ENCODE data around the gene AKAP13.
A peak's percentile ranks its signal among the peaks of the same experiment; 100 is the strongest.

The AKAP13 gene

DNA sequence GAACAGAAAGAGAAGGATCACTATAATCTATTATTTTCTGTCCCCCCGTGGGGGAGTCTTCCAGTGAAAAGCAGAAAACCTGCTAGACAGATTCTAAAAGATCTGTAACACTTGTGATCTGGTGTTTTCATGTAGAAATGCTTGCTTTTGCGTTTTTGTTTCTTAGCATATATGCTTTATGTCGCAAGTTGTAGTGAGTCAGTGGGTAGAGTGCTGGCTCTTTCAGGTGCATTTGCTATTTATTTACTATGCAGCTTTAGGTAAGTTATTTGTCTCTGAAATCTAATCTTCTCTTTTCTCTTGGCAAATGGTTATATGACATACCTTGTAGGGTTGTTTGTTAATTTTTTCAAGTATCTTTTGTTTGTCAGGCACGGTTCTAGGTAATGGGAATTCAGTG, 9.4 kb downstream of the AKAP13 start:
- DNase-seq = no peak

GRCh38 chr15:85393210-85393609, 12.8 kb downstream of the AKAP13 start:
- no peak for DNase-seq

- no peak for DNase-seq
Measured at GRCh38 chr15:85394554-85395333, 14.3 kb downstream of the AKAP13 start.

- no peak for DNase-seq
Measured at GRCh38 chr15:85396554-85396953, 16.2 kb downstream of the AKAP13 start.

DNA sequence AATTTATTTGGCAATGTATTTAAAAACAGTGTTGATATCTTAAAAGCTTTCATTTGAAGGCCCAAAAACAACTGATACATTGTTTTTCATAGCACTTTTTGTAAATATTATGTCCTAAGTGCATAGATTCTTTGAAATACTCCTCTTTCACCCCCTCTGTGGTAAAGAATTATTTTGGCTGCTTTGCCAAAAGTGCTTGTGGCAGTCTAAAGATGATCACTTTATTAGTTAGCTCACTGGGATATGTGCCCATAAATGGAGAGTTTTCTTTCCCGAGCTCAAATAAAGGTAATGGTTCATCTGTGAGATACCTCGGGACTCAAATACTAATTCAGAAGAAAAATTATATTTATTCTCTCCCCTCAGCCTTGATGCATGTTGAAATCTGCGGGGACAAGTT, 16.7 kb downstream of the AKAP13 start:
- no peak for DNase-seq

GRCh38 chr15:85397926-85398325, 17.5 kb downstream of the AKAP13 start:
- DNase-seq = no peak

- no peak for DNase-seq
Measured at GRCh38 chr15:85398822-85399221, 18.4 kb downstream of the AKAP13 start.

- DNase-seq = no peak
Measured at GRCh38 chr15:85399627-85400026, 19.2 kb downstream of the AKAP13 start.

DNA sequence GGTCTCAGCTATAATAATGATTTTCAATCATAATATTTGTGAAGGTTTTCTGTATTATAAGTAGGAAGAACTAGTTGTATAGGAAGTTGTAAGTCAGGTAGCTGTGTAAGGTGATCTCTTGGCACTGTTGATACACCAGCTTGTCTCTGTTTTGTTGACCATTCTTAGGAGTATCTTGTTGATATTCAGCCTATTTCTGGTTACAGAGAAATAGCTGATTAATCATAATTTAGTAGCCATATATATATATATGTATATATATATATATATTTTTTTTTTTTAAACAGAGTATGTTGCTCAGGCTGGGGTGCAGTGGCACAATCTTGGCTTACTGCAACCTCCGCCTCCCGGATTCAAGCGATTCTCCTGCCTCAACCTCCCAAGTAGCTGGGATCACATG, 20.2 kb downstream of the AKAP13 start:
- DNase-seq = no peak

GRCh38 chr15:85401108-85401774, 20.8 kb downstream of the AKAP13 start:
- DNase-seq = no peak

DNA sequence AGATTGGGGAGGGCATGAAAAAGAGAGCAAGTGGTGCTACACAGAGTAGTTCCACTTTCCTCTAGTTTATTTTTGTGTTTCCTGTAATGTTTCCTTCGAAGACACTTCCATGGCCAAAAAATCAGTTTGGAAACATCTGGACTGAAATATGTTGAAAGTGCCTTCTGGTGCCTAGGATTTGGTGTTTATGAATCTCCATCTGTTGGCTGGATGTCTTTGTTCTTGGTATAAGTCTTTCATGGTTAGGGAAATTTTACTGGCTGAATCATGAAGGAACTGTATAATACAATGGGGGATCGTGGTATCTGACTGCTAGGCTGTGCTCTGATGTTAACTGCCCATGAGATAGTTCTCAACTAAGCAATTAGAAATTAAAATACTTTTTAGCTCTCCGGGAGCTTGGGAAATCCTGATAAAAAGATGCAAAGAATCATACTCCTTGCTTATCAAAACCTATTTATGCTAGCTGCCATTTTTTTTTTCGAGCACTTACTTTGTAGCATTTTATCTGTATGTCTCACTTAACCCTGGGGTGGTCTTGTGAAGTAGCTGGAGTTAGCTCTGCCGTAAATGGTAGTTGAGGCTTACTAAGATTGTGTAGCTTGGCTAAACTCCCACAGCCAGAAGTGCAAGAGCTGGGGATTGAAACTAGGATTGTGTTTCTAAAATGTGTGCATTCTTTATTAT, 21.9 kb downstream of the AKAP13 start:
- DNase-seq = no peak

GRCh38 chr15:85403745-85404144, 23.3 kb downstream of the AKAP13 start:
- peak; percentile 58 for DNase-seq

DNA sequence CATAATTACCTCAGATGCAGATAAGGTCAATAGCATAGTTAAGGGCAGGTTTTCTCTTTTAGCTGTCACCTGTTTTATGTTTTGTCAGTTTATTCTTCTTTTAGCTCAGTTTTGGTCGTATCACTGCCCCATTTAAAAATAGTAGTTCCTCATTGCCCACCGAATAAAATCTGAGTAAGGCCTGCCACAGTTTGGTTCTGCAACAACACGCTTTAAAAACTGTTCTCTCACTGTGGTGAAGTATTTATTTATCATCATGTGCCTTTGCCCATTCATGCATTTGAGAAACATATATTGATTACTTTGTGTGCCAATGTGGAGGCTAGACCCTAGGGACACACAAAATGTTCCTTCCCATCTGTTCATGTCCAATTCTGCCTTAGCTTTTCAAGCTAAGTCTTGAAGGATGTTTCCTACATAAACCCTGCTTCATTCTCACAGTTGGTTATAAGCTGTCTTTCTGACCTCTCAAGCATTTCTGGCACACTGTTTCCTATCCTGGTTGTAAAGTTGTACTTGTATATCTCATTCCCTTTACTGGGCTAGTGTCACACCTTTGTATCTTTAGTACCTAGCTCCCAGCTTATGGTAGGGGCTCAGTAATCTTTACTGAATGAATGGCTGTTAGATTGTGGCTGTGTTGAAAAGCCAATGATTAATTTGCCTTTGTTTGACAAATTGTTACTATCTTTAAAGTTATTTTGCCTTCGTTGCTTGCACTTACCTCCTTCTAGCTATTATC, 23.9 kb downstream of the AKAP13 start:
- DNase-seq = no peak

GRCh38 chr15:85404918-85405866, 24.8 kb downstream of the AKAP13 start:
- DNase-seq = no peak

- DNase-seq = no peak
Measured at GRCh38 chr15:85406916-85407315, 26.5 kb downstream of the AKAP13 start.

GRCh38 chr15:85407421-85408269, 27.2 kb downstream of the AKAP13 start:
- no peak for DNase-seq

DNA sequence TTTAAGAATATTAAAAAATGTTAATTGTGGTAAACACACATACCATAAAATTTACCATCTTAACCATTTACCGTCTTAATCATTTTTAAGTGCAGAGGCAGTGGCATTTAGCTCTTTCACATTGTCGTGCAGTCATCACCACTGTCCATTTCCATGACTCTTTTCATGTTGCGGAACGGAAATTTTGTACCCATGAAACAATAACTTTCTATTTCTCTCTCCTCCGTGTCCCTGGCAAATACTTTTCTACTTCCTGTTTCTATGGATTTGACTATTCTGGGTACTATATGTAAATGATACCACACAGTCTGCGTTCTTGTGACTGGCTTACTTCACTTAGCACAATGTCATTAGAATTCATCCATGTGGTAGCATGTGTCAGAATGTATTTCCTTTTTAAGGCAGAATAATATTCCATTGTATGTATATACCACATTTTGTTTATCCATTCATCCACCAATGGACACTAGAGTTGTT, 27.9 kb downstream of the AKAP13 start:
- DNase-seq = no peak

DNA sequence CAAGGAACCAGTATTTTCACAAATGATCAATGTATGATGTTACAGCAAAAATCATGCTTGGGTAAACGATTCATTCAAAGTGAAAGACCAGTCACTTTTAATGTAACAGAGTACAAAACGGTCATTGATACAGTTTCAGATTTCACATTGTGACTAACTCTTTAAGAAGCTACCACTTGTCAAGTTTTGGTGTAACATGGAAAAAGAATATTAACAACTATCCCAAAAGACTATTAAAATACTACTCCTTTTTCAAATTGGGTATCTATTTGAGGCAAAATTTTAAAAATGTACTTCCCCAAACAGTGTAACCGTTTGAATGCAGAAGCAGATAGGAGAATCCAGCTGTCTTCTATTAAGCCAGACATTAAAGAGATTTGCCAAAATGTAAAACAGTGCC, 31.7 kb downstream of the AKAP13 start:
- no peak for DNase-seq

DNA sequence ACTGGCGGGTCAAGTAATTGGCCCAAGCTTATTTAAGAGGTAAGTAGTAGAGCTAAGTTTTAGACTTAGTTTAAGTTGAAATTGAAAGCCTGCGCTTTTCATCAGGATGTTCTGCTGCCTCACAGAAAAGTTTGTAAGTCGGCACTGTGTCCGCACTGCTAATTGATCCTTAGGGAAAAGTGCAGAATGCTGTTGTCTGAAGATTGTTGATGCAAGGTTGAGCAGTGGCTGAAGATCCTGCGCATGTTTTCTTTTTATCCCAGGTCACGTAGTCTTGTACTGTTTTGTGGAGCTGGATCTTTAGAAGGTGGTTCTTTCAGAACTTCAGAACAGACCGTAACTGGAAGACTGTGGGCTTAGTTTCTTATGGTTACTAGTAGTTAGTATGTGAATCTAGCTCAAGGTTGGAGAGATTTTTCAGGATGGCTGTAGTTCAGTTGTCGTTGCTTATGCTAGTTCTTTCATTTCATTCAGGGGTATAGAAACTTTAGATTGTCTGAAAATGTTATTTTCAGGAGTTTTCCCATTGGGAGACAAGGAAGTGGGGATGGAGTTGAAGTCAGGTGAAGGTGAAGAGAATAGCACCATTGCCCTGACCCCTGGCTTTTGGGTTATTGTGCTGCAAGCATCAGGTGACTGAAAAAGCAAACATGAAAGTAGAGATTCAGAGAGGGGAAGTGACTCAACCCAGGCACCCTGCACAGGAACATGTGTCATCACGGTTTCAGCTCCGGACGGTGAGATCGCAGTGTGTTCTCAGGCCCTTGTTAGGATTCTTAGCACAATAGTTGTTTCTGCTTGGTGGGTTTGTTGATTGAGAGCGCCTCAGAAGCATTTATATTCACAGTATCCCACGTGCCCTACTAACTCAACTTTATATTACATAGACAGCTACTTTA, 32.8 kb downstream of the AKAP13 start:
- peak; percentile 93 for DNase-seq

DNA sequence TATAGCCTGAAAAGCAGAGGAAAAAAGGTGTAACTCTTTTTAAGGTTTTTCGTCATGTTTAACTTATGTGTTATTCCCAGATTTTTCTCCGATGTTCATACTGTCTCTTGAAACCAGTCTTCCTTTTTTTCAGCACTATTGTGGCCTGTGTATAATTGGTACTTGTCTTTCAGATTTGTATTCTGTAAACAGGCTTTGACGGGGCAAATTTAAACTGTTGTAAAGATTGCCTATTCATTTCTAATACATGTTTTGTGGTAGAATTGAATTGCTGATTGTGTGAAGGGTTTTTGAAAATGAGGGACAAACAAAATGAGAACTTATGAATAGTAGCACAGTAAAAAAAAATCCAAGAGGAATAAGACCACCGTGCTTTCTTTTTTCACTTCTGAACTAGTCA, 33.6 kb downstream of the AKAP13 start:
- no peak for DNase-seq

All from islet precursor cell (in vitro differentiated cells).